NCI-H748 (cell line): Measurements from ENCODE around the gene COL9A1.

Experiments used
- DNase-seq: peaks from one replicate; lab custom pipeline; 2025; ENCODE audit not compliant: unreplicated experiment; lab: John Stamatoyannopoulos, UW

COL9A1 gene

GRCh38 chr6:70176842-70177550 lies 125.9 kb downstream of the COL9A1 start:
- DNase-seq: no peak

GRCh38 chr6:70175770-70176169 lies 127.1 kb downstream of the COL9A1 start:
- DNase-seq: no peak

DNA sequence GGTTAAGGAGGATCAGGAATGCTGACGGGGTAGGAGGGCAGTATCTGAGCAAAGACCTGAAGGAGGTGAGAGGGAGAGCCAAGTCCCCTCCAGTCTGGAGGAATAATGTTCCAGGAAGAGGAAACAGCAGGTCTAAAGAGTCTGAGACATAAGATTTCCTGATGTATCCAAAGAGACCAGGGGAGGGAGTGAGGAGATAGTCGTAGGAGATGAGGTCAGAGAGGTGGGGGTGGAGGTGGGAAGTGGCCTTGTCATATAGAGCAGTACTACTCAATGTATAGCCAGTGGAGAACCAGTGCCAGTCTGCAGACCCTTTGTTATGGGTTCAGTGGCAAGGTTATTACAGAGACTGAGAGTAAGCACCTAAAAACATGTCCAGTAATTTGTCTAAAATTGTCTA lies 130.6 kb downstream of the COL9A1 start:
- no peak for DNase-seq

DNA sequence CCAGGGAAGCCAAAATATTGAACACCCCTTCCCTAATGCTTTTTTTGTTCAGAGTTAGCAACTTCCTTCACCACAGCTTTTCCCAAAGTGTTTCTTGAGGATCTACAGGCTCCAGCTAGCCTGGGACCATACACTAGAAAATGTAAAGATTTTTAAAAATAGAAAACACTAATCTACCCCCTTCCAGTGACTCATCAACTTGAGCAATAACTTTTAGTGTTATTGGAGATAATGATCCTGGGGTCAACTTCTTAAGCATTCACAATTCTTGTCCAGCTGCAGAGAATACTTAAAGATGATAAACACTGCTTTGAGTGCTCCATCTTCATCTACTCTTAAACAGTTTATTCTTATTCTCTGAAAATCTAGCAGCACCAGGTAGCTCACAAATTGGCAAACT lies 131.6 kb downstream of the COL9A1 start:
- no peak for DNase-seq

DNA sequence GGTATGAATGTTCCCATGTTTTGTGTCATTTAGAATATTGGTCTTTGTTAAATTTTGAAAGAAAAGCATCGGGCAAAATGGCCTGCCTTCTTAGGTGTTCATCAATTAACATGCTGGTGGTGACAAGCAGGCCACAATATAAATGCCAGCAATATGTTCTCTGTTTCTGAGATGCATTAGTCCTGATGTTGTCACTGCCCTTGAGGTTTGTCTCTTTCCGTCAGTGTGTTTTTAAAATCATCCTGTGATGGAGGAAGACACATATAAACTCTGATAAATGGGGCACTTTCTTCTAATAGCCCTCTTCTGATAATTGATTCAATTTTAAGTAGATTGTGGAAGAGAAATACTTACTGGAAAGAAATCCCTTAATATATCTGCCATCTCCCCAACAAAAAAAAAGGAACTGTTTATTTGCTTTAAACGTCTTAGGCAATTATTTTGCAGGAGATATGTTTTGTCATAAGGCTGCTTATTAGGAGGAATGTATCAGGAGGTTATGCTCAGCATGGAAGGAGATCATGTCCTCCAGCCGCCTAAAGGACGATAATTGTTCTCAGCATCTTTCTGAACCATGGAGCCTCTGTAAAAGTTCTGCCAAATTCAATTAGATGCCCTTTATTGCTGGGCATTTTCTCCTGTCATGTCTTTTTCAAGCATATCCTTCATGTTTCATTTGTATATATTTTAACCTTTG lies 134.1 kb downstream of the COL9A1 start:
- DNase-seq: no peak
